Measurements from ENCODE around the gene KRTAP19-1.

KRTAP19-1 gene

DNA sequence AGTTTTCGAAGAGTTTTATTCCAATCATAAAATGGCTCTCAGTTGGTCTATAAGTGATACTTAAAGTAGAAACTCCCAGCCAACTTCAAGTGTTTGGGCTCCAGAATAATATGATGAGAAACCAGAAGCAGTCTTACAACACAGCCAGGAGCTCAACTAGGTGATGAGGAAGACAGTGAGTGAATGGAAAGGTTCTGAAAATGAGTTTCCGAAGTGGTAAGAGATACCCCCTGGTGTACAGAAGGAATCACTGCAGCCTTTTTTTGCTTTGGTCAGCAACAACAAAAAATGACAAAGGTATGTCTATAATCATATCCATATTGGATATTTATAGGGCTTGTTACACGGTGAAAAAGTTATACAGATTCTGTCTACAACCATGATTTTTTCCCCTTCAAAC, 16.5 kb downstream of the KRTAP19-1 start:
- Mint-ChIP-seq H3K27me3 (no peaks in the 10 kb centered on the region), H3K27ac (no peak overlapping the region), H3K4me1 (ENCODE audit: low read depth in 2 of 2) (no peaks in the 10 kb centered on the region), H3K9me3 (peaks cover 5 to 7% of the 10 kb centered on the region in 2 donors), H3K4me3 (no peak overlapping the region), H3K36me3 (ENCODE audit: insufficient read depth) (no peaks in the 10 kb centered on the region)
- DNase-seq (no peak), ATAC-seq (replicated peaks) (no peak)

GRCh38 chr21:30448514-30448913, 31.7 kb downstream of the KRTAP19-1 start:
- no peak overlapping the region for H3K27ac Mint-ChIP-seq
- no peaks in the 10 kb centered on the region for H3K27me3 Mint-ChIP-seq
- H3K4me3 Mint-ChIP-seq, result no peak overlapping the region
- H3K36me3 Mint-ChIP-seq (ENCODE audit: insufficient read depth), result no peaks in the 10 kb centered on the region
- no peak for DNase-seq
- H3K4me1 Mint-ChIP-seq (ENCODE audit: low read depth in 2 of 2), result no peaks in the 10 kb centered on the region
- ATAC-seq (replicated peaks), result no peak
- peaks cover 0 to 5% of the 10 kb centered on the region in 2 donors for H3K9me3 Mint-ChIP-seq

- H3K27ac Mint-ChIP-seq, result no peak overlapping the region
- H3K9me3 Mint-ChIP-seq, result peaks cover 0 to 3% of the 10 kb centered on the region in 2 donors
- no peak overlapping the region for H3K4me3 Mint-ChIP-seq
- no peaks in the 10 kb centered on the region for H3K36me3 Mint-ChIP-seq (ENCODE audit: insufficient read depth)
- H3K4me1 Mint-ChIP-seq (ENCODE audit: low read depth in 2 of 2), result no peaks in the 10 kb centered on the region
- ATAC-seq (replicated peaks) (no peak), DNase-seq (no peak)
- no peaks in the 10 kb centered on the region for H3K27me3 Mint-ChIP-seq
Measured at GRCh38 chr21:30447056-30447455, 33.1 kb downstream of the KRTAP19-1 start.

- H3K9me3 Mint-ChIP-seq, result peaks cover 0 to 11% of the 10 kb centered on the region in 2 donors
- no peak for ATAC-seq (replicated peaks)
- H3K4me3 Mint-ChIP-seq, result no peak overlapping the region
- no peaks in the 10 kb centered on the region for H3K27me3 Mint-ChIP-seq
- no peak overlapping the region for H3K27ac Mint-ChIP-seq
- no peak for DNase-seq
- H3K36me3 Mint-ChIP-seq (ENCODE audit: insufficient read depth), result no peaks in the 10 kb centered on the region
- H3K4me1 Mint-ChIP-seq (ENCODE audit: low read depth in 2 of 2), result no peaks in the 10 kb centered on the region
Measured at GRCh38 chr21:30444204-30444603, 36.0 kb downstream of the KRTAP19-1 start.

DNA sequence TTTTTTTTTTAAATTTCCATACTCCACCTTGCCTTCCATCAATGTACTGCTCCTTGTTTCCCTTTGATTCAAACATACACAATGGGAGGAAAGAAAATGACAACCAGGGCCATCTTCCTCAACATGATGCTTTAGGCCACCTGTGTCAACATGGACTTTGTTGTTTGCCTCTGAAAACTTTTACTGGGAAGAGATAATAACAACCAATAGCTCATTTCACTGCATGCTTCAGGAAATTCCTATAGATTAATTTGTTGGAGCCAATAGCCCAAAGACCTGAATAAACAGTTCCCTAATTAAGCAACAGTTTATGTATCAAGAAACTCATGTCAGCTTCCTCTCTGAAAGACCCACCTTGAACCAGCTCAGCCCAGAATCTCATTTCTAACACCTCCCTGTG, 36.9 kb downstream of the KRTAP19-1 start:
- no peak for DNase-seq
- Mint-ChIP-seq H3K27me3 (no peaks in the 10 kb centered on the region), H3K4me1 (ENCODE audit: low read depth in 2 of 2) (no peaks in the 10 kb centered on the region), H3K9me3 (peaks cover 0 to 11% of the 10 kb centered on the region in 2 donors), H3K4me3 (no peak overlapping the region), H3K36me3 (ENCODE audit: insufficient read depth) (no peaks in the 10 kb centered on the region), H3K27ac (no peak overlapping the region)
- no peak for ATAC-seq (replicated peaks)

DNA sequence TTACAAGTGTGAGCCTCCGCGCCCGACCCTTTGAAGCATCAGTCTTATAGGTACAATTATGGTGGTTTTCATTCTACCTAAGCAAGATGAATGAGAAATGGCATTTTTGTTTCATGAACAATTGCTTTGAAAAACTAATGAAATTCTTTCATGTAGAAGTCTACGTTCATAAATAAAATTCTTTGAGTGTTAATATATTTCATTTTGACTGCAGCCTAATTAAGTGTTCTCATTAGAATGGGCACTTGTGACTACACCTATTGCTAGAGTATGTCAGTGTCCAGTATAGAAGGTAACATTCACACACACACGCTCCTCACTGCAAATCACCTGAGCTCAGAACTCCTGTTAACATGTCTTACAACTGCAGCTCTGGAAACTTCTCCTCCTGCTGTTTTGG, 40.2 kb downstream of the KRTAP19-1 start, which contains the start of gene KRTAP15-1:
TSS of gene KRTAP15-1 (plus strand) at position 301 of the 400 bp plus-strand sequence. CDS start at position 354, 53 bp downstream.
- DNase-seq (no peak), ATAC-seq (replicated peaks) (no peak)

DNA sequence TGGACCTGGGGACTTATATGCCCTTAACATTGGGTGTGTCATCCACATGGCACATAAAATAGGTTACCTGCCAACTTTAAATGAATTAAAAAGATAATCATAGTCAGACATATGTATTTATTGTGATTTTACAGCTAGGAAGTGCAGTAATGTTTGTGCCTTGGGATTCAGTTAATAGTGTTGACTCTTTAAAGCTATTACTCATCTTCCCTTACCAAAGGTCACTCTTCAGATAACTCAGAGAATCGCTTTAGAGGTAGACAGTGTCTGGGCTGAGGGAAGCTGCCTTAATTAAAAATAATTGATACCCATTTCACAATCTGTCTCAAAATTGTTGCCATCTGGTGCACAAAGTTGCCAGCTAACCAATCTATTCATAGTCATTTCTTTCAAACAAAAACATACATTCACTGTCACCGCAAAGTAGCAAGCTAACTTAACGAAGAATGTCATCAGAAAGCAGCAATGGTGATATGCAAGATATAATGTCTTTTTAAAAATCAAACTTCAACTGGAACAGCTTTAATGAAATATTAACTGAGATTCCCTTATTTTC, 43.1 kb downstream of the KRTAP19-1 start:
- no peak for DNase-seq
- H3K4me1 Mint-ChIP-seq (ENCODE audit: low read depth in 2 of 2), result no peaks in the 10 kb centered on the region
- H3K36me3 Mint-ChIP-seq (ENCODE audit: insufficient read depth), result no peaks in the 10 kb centered on the region
- H3K4me3 Mint-ChIP-seq, result no peak overlapping the region
- ATAC-seq (replicated peaks), result no peak
- no peak overlapping the region for H3K27ac Mint-ChIP-seq
- no peaks in the 10 kb centered on the region for H3K27me3 Mint-ChIP-seq
- H3K9me3 Mint-ChIP-seq, result peaks cover 0 to 8% of the 10 kb centered on the region in 2 donors

More for the DNA sequence above, 40.2 kb downstream of the KRTAP19-1 start, which contains the start of gene KRTAP15-1:
- no peaks in the 10 kb centered on the region for H3K27me3 Mint-ChIP-seq
- H3K4me3 Mint-ChIP-seq, result no peak within 1 kb of the TSS
- no peak within 1 kb of the TSS for H3K27ac Mint-ChIP-seq
- no peaks in the 10 kb centered on the region for H3K36me3 Mint-ChIP-seq (ENCODE audit: insufficient read depth)
- peaks cover 0 to 8% of the 10 kb centered on the region in 2 donors for H3K9me3 Mint-ChIP-seq
- H3K4me1 Mint-ChIP-seq (ENCODE audit: low read depth in 2 of 2), result no peaks in the 10 kb centered on the region

DNA sequence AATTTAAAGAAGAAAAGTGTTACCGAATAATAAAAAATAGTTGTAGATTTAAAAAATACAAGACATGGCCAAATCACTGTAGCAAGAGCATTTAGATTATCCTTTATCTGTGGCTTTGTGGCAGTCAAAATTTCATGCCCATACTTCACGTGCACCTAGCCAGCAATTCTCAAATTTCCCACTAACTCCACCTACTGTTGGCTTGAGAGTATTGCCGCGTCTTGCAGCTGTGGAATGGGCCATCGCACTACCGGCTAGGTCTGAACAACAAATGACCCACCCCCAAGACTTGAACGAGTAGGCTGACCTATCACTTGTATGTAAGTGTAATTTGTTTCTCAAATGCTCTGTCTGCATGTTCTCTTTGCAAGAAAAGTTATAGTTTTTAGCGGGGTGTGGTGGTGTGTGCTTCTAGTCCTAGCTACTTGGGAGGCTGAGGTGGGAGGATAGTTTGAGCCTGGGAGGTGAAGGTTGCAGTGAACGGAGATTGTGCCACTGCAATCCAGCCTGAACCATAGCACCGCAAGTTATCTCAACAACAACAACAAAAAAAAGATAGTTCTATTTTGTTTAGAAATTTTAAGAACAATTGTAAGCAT, 46.0 kb downstream of the KRTAP19-1 start:
- ATAC-seq (replicated peaks) (no peak), DNase-seq (no peak)
- no peak overlapping the region for H3K27ac Mint-ChIP-seq
- no peaks in the 10 kb centered on the region for H3K27me3 Mint-ChIP-seq
- no peak overlapping the region for H3K4me3 Mint-ChIP-seq
- H3K9me3 Mint-ChIP-seq, result peaks cover 4 to 7% of the 10 kb centered on the region in 2 donors
- H3K4me1 Mint-ChIP-seq (ENCODE audit: low read depth in 2 of 2), result no peaks in the 10 kb centered on the region
- H3K36me3 Mint-ChIP-seq (ENCODE audit: insufficient read depth), result no peaks in the 10 kb centered on the region

GRCh38 chr21:30430170-30430655, 50.0 kb downstream of the KRTAP19-1 start, which contains the start of gene KRTAP13-4:
TSS of gene KRTAP13-4 (plus strand) at chr21:30430220. CDS start at chr21:30430276, 56 bp downstream.
- no peak within 1 kb of the TSS for H3K27ac Mint-ChIP-seq
- no peak within 1 kb of the TSS for H3K4me3 Mint-ChIP-seq
- no peaks in the 10 kb centered on the region for H3K27me3 Mint-ChIP-seq
- no peaks in the 10 kb centered on the region for H3K4me1 Mint-ChIP-seq (ENCODE audit: low read depth in 2 of 2)
- peaks cover 7 to 8% of the 10 kb centered on the region in 2 donors for H3K9me3 Mint-ChIP-seq
- H3K36me3 Mint-ChIP-seq (ENCODE audit: insufficient read depth), result no peaks in the 10 kb centered on the region
- DNase-seq (no peak), ATAC-seq (replicated peaks) (no peak)

Data from effector memory CD8-positive, alpha-beta T cell (primary cell).